ENCODE results near the gene TEKT3. TPM values are rescaled to one million over a fixed set of nuclear protein-coding genes. Genes with fewer than 3 reads are reported as not detected.

TEKT3 gene
- total and polyA plus RNA-seq, 2 donors (not counting 3 experiments of a cell fraction or from before 2014, with no cell fraction given): 0.28 TPM; not detected in 1

GRCh38 chr17:15382914-15383313 is 41.5 kb upstream of the TEKT3 start:
- H2AFZ ChIP-seq (ENCODE audit: low read depth, low read length): no peak overlapping the region
- CTCF ChIA-PET: interaction anchor here (1.4 to 2.4 kb wide), 2 partner anchors 10 to 120 kb away, joined by 3 to 10 read pairs; no protein-coding TSS in a partner anchor
- TF ChIP-seq POLR2A (IDR thresholded peaks at IDR 0.05; ENCODE audit: low read depth, low read length) (no peak), MAX (IDR thresholded peaks at IDR 0.05; ENCODE audit: insufficient read depth, insufficient read length) (no peak), EZH2 (IDR thresholded peaks at IDR 0.05; ENCODE audit: borderline replicate concordance, low read depth, low read length, severe bottlenecking) (no peak), MYC (IDR thresholded peaks at IDR 0.05; ENCODE audit: low read depth, low read length) (no peak), CTCF (IDR thresholded peaks at IDR 0.05; ENCODE audit: extremely low read depth in 1 of 2, insufficient read depth in 1 of 2, low read depth in 1 of 2, low read length in 2 of 2) (no peak), FOS (IDR thresholded peaks at IDR 0.05; ENCODE audit: borderline replicate concordance, insufficient read depth, low read length) (no peak), GATA2 (IDR thresholded peaks at IDR 0.05; ENCODE audit: insufficient read depth, insufficient read length, low read depth, low read length) (no peak), JUN (IDR thresholded peaks at IDR 0.05; ENCODE audit: borderline replicate concordance, insufficient read depth, insufficient read length, low read depth) (no peak), POLR2AphosphoS5 (IDR thresholded peaks at IDR 0.05; ENCODE audit: insufficient read depth, low read depth, low read length) (no peak)
- H3K9me3 ChIP-seq (replicated peaks; ENCODE audit: control insufficient read depth, insufficient read depth, low read length): no peaks in the 10 kb centered on the region
- FAIRE-seq: no peak
- H4K20me1 ChIP-seq (replicated peaks; ENCODE audit: control insufficient read depth, extremely low read depth, insufficient read depth, low read length): no peaks in the 10 kb centered on the region
- H3K27ac ChIP-seq (ENCODE audit: insufficient read depth, low read depth, low read length): no peak overlapping the region
- H3K27me3 ChIP-seq (ENCODE audit: control insufficient read depth in 2 of 2, insufficient read depth in 2 of 2, low read length in 2 of 2): peaks cover 2 to 5% of the 10 kb centered on the region in 2 experiments
- no peak overlapping the region for H3K4me3 ChIP-seq (replicated peaks in 1 of 3; ENCODE audit: insufficient read depth in 1 of 3, low read depth in 1 of 3, low read length in 3 of 3)
- dilution Hi-C loops (cut with MboI; ENCODE audit: extremely low pct_ligation_motif_present, low sequenced_read_pairs) (no loop called here), intact Hi-C loops (cut with micrococcal nuclease) (no loop called here)
- no peaks in the 10 kb centered on the region for H3K36me3 ChIP-seq (ENCODE audit: control insufficient read depth in 2 of 2, extremely low read depth in 1 of 2, insufficient read depth in 2 of 2, low read length in 2 of 2)
- peaks cover 3% of the 10 kb centered on the region for H3K4me1 ChIP-seq (ENCODE audit: control insufficient read depth, extremely low read depth, insufficient read depth, low read length)
- no peak for DNase-seq (ENCODE audit: low read depth, low spot score)
- POLR2A ChIA-PET: no interaction called here
- no peak overlapping the region for H3K4me2 ChIP-seq (ENCODE audit: insufficient read depth, low read length)
- BruUV-seq (replicated peaks): no TSS peak
- H3K9me1 ChIP-seq (replicated peaks; ENCODE audit: control insufficient read depth, extremely low read depth, insufficient read depth, low read length): no peaks in the 10 kb centered on the region
- no peak overlapping the region for H3K9ac ChIP-seq (replicated peaks; ENCODE audit: extremely low read depth, insufficient read depth, low read length)
- no peaks in the 10 kb centered on the region for H3K79me2 ChIP-seq (ENCODE audit: control insufficient read depth, insufficient read depth, low read length)
